GM21381 (cell line): ENCODE results near the gene NRGN.
A peak's percentile ranks its signal among the peaks of the same experiment; 100 is the strongest.

Source experiments
- ATAC-seq: cut with Tn5 transposase; IDR thresholded peaks from one replicate; pipeline ENCODE4 v1.9.1; 2021; ENCODE audit warnings: mild to moderate bottlenecking, moderate library complexity; ENCODE audit not compliant: unreplicated experiment

Gene NRGN

GRCh38 chr11:124739479-124740276 lies at the start of gene NRGN:
NRGN (plus strand) TSS chr11:124739942; CDS start chr11:124740085, 143 bp downstream.
- peak; percentile 97 for ATAC-seq

GRCh38 chr11:124693142-124693541 lies 46.6 kb upstream of the NRGN start:
- ATAC-seq = no peak

- no peak for ATAC-seq
These were observed 40.2 kb upstream of the NRGN start for GRCh38 chr11:124699547-124699946.

- no peak for ATAC-seq
These were observed 39.7 kb upstream of the NRGN start for GRCh38 chr11:124700028-124700427.

- ATAC-seq = no peak
These were observed 31.9 kb upstream of the NRGN start for GRCh38 chr11:124707829-124708228.

- ATAC-seq = no peak
These were observed 27.4 kb upstream of the NRGN start for GRCh38 chr11:124712392-124712791.

- ATAC-seq = no peak
These were observed 23.2 kb upstream of the NRGN start for GRCh38 chr11:124716591-124716990.

- peak; percentile 49 for ATAC-seq
These were observed 22.3 kb upstream of the NRGN start for GRCh38 chr11:124717421-124717785.

- ATAC-seq = no peak
These were observed 21.7 kb upstream of the NRGN start for GRCh38 chr11:124717786-124718651.

- ATAC-seq = no peak
These were observed 20.9 kb upstream of the NRGN start for GRCh38 chr11:124718801-124719200.

GRCh38 chr11:124719534-124719933 lies 20.2 kb upstream of the NRGN start:
- no peak for ATAC-seq

GRCh38 chr11:124722176-124722575 lies 17.6 kb upstream of the NRGN start:
- ATAC-seq = no peak

GRCh38 chr11:124724979-124725718 lies 14.6 kb upstream of the NRGN start:
- peak; percentile 97 for ATAC-seq

- ATAC-seq = no peak
These were observed 14.0 kb upstream of the NRGN start for GRCh38 chr11:124725719-124726105.

- no peak for ATAC-seq
These were observed 12.3 kb upstream of the NRGN start for GRCh38 chr11:124727474-124727873.

GRCh38 chr11:124728134-124728533 lies 11.6 kb upstream of the NRGN start:
- no peak for ATAC-seq

- no peak for ATAC-seq
These were observed 10.2 kb upstream of the NRGN start for GRCh38 chr11:124729571-124729970.

- no peak for ATAC-seq
These were observed 7.5 kb upstream of the NRGN start for GRCh38 chr11:124732230-124732629.

- no peak for ATAC-seq
These were observed 3.0 kb upstream of the NRGN start for GRCh38 chr11:124736736-124737135.

- no peak for ATAC-seq
These were observed 2.0 kb upstream of the NRGN start for GRCh38 chr11:124737638-124738305.
